GM21528 (cell line): ENCODE results near the gene CBX7.
A peak's percentile ranks its signal among the peaks of the same experiment; 100 is the strongest.

Experiments
- ATAC-seq: cut with Tn5 transposase; IDR thresholded peaks from one replicate; pipeline ENCODE4 v1.9.1; 2021; ENCODE audit warnings: mild to moderate bottlenecking, moderate library complexity; ENCODE audit not compliant: unreplicated experiment, low FRiP score

CBX7 gene

GRCh38 chr22:39148026-39148726, 4.3 kb downstream of the CBX7 start:
- ATAC-seq, result no peak

GRCh38 chr22:39147335-39148025, 5.0 kb downstream of the CBX7 start:
- ATAC-seq, result no peak

GRCh38 chr22:39146256-39147101, 6.0 kb downstream of the CBX7 start:
- ATAC-seq, result no peak

- peak; percentile 30 for ATAC-seq
Observed at GRCh38 chr22:39144101-39144767, 8.2 kb downstream of the CBX7 start.

- ATAC-seq, result no peak
Observed at GRCh38 chr22:39142088-39142680, 10.3 kb downstream of the CBX7 start.

- ATAC-seq, result no peak
Observed at GRCh38 chr22:39139933-39140332, 12.5 kb downstream of the CBX7 start.

- ATAC-seq, result no peak
Observed at GRCh38 chr22:39138357-39138997, 14.0 kb downstream of the CBX7 start.

- no peak for ATAC-seq
Observed at GRCh38 chr22:39136317-39136716, 16.2 kb downstream of the CBX7 start.

GRCh38 chr22:39135092-39135896, 17.2 kb downstream of the CBX7 start:
- ATAC-seq, result no peak

GRCh38 chr22:39134366-39135091, 18.0 kb downstream of the CBX7 start:
- no peak for ATAC-seq

- no peak for ATAC-seq
Observed at GRCh38 chr22:39133871-39134270, 18.6 kb downstream of the CBX7 start.

GRCh38 chr22:39132871-39133524, 19.5 kb downstream of the CBX7 start:
- ATAC-seq, result no peak

- no peak for ATAC-seq
Observed at GRCh38 chr22:39132281-39132680, 20.2 kb downstream of the CBX7 start.

- no peak for ATAC-seq
Observed at GRCh38 chr22:39130892-39131855, 21.3 kb downstream of the CBX7 start.

- no peak for ATAC-seq
Observed at GRCh38 chr22:39130152-39130704, 22.3 kb downstream of the CBX7 start.

- ATAC-seq, result no peak
Observed at GRCh38 chr22:39129746-39130145, 22.7 kb downstream of the CBX7 start.
